HepG2 (cell line): ENCODE measurements around the gene SHISA9. TPM values are rescaled to one million over a fixed set of nuclear protein-coding genes. Genes with fewer than 3 reads are reported as not detected.

Experiments
- ATAC-seq: fragments of 200-7000 bp; cut with Tn5 transposase; 3 replicates; pipeline ENCODE4 v1.9.1; 2020; ENCODE audit warnings: mild to moderate bottlenecking, moderate library complexity
- BruUV-seq: library from RNA; stranded (reverse); fragments of 400-500 nt; replicated peaks from 2 replicates; lab custom pipeline; 2021; lab: Mats Ljungman, UMichigan
- CTCF ChIA-PET: fragments of 300-600 bp; formaldehyde crosslinking; extraction: SDS; loops from one replicate; lab custom pipeline; 2021; ENCODE audit warnings: low total read pairs, inconsistent platforms, low intra/inter-chr PET ratio; lab: Yijun Ruan, JAX
- POLR2A ChIA-PET: fragments of 350-600 bp; sonication (Branson Sonifier 250); formaldehyde crosslinking; loops from one replicate; lab custom pipeline; 2020; ENCODE audit warnings: antibody characterized with exemption, inconsistent platforms; lab: Yijun Ruan, JAX
- DNase-seq: peaks from one replicate; pipeline ENCODE4 v3.0.0-alpha.2; 2015; ENCODE audit warnings: low spot score
- FAIRE-seq: peaks from 3 replicates; lab custom pipeline; 2011; peaks lifted over from hg19 to GRCh38; lab: Jason Lieb, UNC
- H2AFZ ChIP-seq: one replicate; pipeline ENCODE4 v1.6.1; 2011; ENCODE audit warnings: low read length, inconsistent platforms
- H3K27ac ChIP-seq: fragments of 300-600 bp; 3 replicates; pipeline ENCODE4 v1.8.0; 2011; ENCODE audit warnings: mixed run types, mild to moderate bottlenecking, mixed read lengths, low read length, inconsistent platforms; ENCODE audit not compliant: insufficient read depth; ENCODE audit errors: extremely low read length
- H3K27me3 ChIP-seq, 2 experiments: fragments of 200-600 bp in 1 of 2; 2 replicates in 1 of 2; 3 replicates in 1 of 2; pipeline versions ENCODE4 v1.6.0 to v1.8.0; 2011; ENCODE audit warnings: low read length in 2 of 2, mild to moderate bottlenecking in 2 of 2, moderate library complexity in 2 of 2, inconsistent platforms in 1 of 2; ENCODE audit not compliant: insufficient read depth in 2 of 2, control insufficient read depth in 1 of 2
- H3K36me3 ChIP-seq, 2 experiments: fragments of 200-600 bp in 1 of 2; replicated peaks in 1 of 2; 2 replicates in 1 of 2; 3 replicates in 1 of 2; pipeline versions ENCODE4 v1.5.1 to v1.8.0; 2011; ENCODE audit warnings: low read length in 2 of 2, inconsistent platforms in 1 of 2; ENCODE audit not compliant: insufficient read depth in 2 of 2, control insufficient read depth in 1 of 2
- H3K4me1 ChIP-seq: 2 replicates; pipeline ENCODE4 v1.5.1; 2012; ENCODE audit warnings: low read length, inconsistent platforms; ENCODE audit not compliant: insufficient read depth
- H3K4me2 ChIP-seq: 2 replicates; pipeline ENCODE4 v1.6.0; 2011; ENCODE audit warnings: low read depth, low read length, inconsistent platforms
- H3K4me3 ChIP-seq, 3 experiments: fragments of 200-600 bp in 1 of 3; sonication (generic), shearing (Covaris generic) in 1 of 3; replicated peaks in 1 of 3; 2 replicates each; pipeline ENCODE4 v1.5.1; 2011 to 2016; ENCODE audit warnings: low read length in 3 of 3, inconsistent platforms in 2 of 3, low read depth in 2 of 3, mild to moderate bottlenecking in 2 of 3, control low read depth in 1 of 3, mixed read lengths in 1 of 3; ENCODE audit not compliant: insufficient read depth in 1 of 3
- H3K79me2 ChIP-seq: one replicate; pipeline ENCODE4 v1.6.1; 2011; ENCODE audit warnings: low read length, inconsistent platforms; ENCODE audit not compliant: insufficient read depth
- H3K9ac ChIP-seq: 2 replicates; pipeline ENCODE4 v1.6.0; 2011; ENCODE audit warnings: mild to moderate bottlenecking, low read depth, low read length, inconsistent platforms; ENCODE audit not compliant: insufficient read depth
- H3K9me3 ChIP-seq: 2 replicates; pipeline ENCODE4 v1.5.1; 2012; ENCODE audit warnings: mild to moderate bottlenecking, low read length
- H4K20me1 ChIP-seq: 2 replicates; pipeline ENCODE4 v1.6.0; 2011; ENCODE audit warnings: inconsistent platforms, mild to moderate bottlenecking, low read length, moderate library complexity; ENCODE audit not compliant: insufficient read depth
- ASH2L ChIP-seq: fragments of 300-600, 200-600 bp; sonication (generic); IDR thresholded peaks from 2 replicates; pipeline ENCODE4 v1.7.0; 2017; ENCODE audit warnings: low read depth, mild to moderate bottlenecking, moderate library complexity, mixed read lengths, low read length; ENCODE audit not compliant: insufficient read length
- CBFB ChIP-seq: sonication (generic); formaldehyde crosslinking; IDR thresholded peaks from 2 replicates; pipeline ENCODE4 v1.4.0; 2020; ENCODE audit warnings: missing genetic modification reagents
- HES4 ChIP-seq: sonication (generic); formaldehyde crosslinking; IDR thresholded peaks from 2 replicates; pipeline ENCODE4 v1.9.0; 2021; ENCODE audit warnings: mild to moderate bottlenecking, missing genetic modification reagents, borderline replicate concordance
- HNF4G ChIP-seq, 2 experiments: sonication (generic) in 1 of 2; formaldehyde crosslinking in 1 of 2; IDR thresholded peaks; 2 replicates each; pipeline versions ENCODE4 v1.4.0 to v1.6.1; 2011 to 2020; ENCODE audit warnings: borderline replicate concordance in 2 of 2, low read depth in 2 of 2, mild to moderate bottlenecking in 2 of 2, low read length in 1 of 2, missing genetic modification reagents in 1 of 2, moderate library complexity in 1 of 2
- KDM4B ChIP-seq: sonication (generic); formaldehyde crosslinking; IDR thresholded peaks from 2 replicates; pipeline ENCODE4 v1.4.0; 2020; ENCODE audit warnings: missing genetic modification reagents
- KLF6 ChIP-seq: IDR thresholded peaks from 2 replicates; pipeline ENCODE4 v1.8.0; 2016; ENCODE audit warnings: missing biosample characterization, missing genetic modification reagents
- SALL1 ChIP-seq: sonication (generic); formaldehyde crosslinking; IDR thresholded peaks from 2 replicates; pipeline ENCODE4 v1.8.0; 2022; ENCODE audit warnings: mild to moderate bottlenecking, missing genetic modification reagents
- SKI ChIP-seq: fragments of 450-650 bp; IDR thresholded peaks from one replicate; pipeline ENCODE4 v1.6.1; 2018; ENCODE audit warnings: mild to moderate bottlenecking; ENCODE audit not compliant: partially characterized antibody
- ZBTB34 ChIP-seq: sonication (generic); formaldehyde crosslinking; IDR thresholded peaks from 2 replicates; pipeline ENCODE4 v1.8.0; 2022; ENCODE audit warnings: mild to moderate bottlenecking, missing genetic modification reagents
- ZFP90 ChIP-seq: sonication (generic); formaldehyde crosslinking; IDR thresholded peaks from 2 replicates; pipeline ENCODE4 v1.8.0; 2022; ENCODE audit warnings: missing genetic modification reagents, mild to moderate bottlenecking, inconsistent platforms, borderline replicate concordance
- ZNF180 ChIP-seq: sonication (generic); formaldehyde crosslinking; IDR thresholded peaks from 2 replicates; pipeline ENCODE4 v1.4.0; 2020; ENCODE audit warnings: low read depth, missing genetic modification reagents, borderline replicate concordance
- ZNF83 ChIP-seq: sonication (generic); formaldehyde crosslinking; IDR thresholded peaks from 2 replicates; pipeline ENCODE4 v1.4.0; 2020; ENCODE audit warnings: missing genetic modification reagents, mild to moderate bottlenecking, borderline replicate concordance
- in situ Hi-C: cut with HindIII; loops from 2 replicates; pipeline ENCODE4 v1.10.0; 2017; ENCODE audit warnings: low pct_unique_long_range_greater_than_20kb; ENCODE audit not compliant: extremely low pct_ligation_motif_present
- intact Hi-C: fragments of 100-400 bp; cut with micrococcal nuclease; formaldehyde crosslinking; loops from one replicate; pipeline ENCODE4 v1.10.0; 2022; ENCODE audit not compliant: unreplicated experiment
- polyA plus RNA-seq, 8 experiments: library from polyadenylated mRNA; depleted of rRNA in 3 of 8; stranded (reverse) in 7 of 8; unstranded in 1 of 8; fragments of >200 nt; fragmentation: Illumina TruSeq in 4 of 8; extraction: Trizol in 4 of 8; gene quantifications; 2 replicates each; pipeline versions ENCODE4 v1.2.1 to v1.2.3, GENCODE V29; 2011 to 2016; ENCODE audit warnings: low read depth in 4 of 8, missing spikeins in 1 of 8, mixed read lengths in 1 of 8; ENCODE audit not compliant: insufficient read depth in 1 of 8
- total RNA-seq, 5 experiments: library from RNA; depleted of rRNA; stranded (reverse); fragments of >200 nt; fragmentation: Illumina TruSeq; extraction: Trizol; gene quantifications; 2 replicates each; pipeline ENCODE4 v1.2.3, GENCODE V29; 2016; ENCODE audit warnings: low read depth in 1 of 5

SHISA9 gene
- total and polyA plus RNA-seq, 2 of the 13 experiments (the other 11 are each of a cell fraction or from before 2014, with no cell fraction given), result 0.01 TPM; not detected in 1

DNA sequence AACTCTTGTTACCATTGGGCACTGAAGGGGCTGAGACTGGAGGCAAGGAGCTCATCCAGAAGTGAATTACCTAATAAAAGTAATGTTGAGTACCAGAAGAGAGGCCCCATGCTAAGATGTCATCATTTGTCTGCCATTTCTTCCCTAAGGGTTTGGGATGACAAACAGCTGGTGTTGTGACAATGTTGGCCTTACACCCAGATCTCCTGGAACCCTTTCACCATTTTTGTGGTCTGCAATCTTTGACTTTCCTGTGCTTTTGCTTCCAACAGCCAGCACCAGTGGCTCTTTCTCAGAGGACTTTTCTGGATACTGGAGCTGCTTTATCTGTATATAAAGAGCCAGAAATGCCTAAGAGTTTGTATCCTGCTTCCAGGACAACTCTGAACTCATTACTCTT is 84.1 kb downstream of the SHISA9 start:
- Histone ChIP-seq H4K20me1 (no peaks in the 10 kb centered on the region), H3K36me3 (no peaks in the 10 kb centered on the region), H3K27me3 (peaks cover 2 to 20% of the 10 kb centered on the region in 2 experiments; a peak in 4 of 5 replicates), H3K27ac (no peak overlapping the region), H3K9ac (no peak overlapping the region), H2AFZ (no peak overlapping the region), H3K4me3 (no peak overlapping the region), H3K9me3 (no peaks in the 10 kb centered on the region), H3K4me1 (no peaks in the 10 kb centered on the region), H3K4me2 (no peak overlapping the region), H3K79me2 (no peaks in the 10 kb centered on the region)
- TF ChIP-seq ZFP90 (CRISPR knock-in tag) (no peak), ZNF83 (CRISPR knock-in tag) (no peak), SKI (no peak), ZBTB34 (no peak), ZNF180 (CRISPR knock-in tag) (no peak), ASH2L (no peak), HES4 (CRISPR knock-in tag) (no peak), KLF6 (no peak), KDM4B (CRISPR knock-in tag) (no peak), HNF4G (IDR thresholded peaks at IDR 0.05; ENCODE audit: borderline replicate concordance, low read depth, low read length) (no peak), HNF4G (CRISPR knock-in tag; IDR thresholded peaks at IDR 0.05; ENCODE audit: borderline replicate concordance, low read depth) (no peak), SALL1 (CRISPR knock-in tag) (no peak), CBFB (CRISPR knock-in tag) (no peak)
- FAIRE-seq (no peak), DNase-seq (no peak), ATAC-seq (no peak)
- ChIA-PET CTCF (no interaction called here), POLR2A (no interaction called here)
- in situ Hi-C loops (no loop called here), intact Hi-C loops (no loop called here)
- BruUV-seq, result no TSS peak
